Measurements from ENCODE around the gene FOXP1. TPM values are rescaled to one million over a fixed set of nuclear protein-coding genes. Genes with fewer than 3 reads are reported as not detected.
A peak's percentile ranks its signal among the peaks of the same experiment; 100 is the strongest.

The FOXP1 gene
- polyA plus RNA-seq, 4 donors, result 4.9 to 66.5 (median 15.3) TPM

DNA sequence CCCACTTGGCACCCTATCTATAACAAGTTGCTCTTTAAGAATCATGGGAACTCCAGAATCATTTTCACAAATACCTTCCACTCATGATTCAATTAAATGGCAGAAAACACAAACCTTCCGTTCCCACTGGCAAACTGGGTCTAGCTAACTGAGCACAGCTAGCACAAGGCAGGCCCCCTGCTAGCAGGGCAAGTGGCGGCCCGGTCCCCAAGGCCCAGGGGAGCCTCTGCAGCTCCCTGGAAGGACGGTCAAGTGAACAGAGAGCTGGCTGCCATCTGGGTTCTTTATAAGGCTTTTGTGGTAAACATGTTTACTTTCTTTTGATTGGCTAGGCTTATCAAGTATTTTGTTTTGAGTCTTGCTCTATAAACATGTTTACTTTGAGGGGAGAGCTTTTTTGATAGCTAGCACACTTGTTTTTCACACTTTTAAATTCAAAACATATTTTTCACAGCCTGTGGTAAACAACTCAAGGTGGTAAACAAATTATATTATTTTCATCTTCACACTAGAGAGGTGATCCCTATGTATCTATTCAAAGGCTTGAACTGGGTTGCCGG, 81.4 kb downstream of the FOXP1 start:
- Histone ChIP-seq H3K9me3 (ENCODE audit: control insufficient read depth in 2 of 2, insufficient read depth in 1 of 2, low read depth in 1 of 2, low read length in 1 of 2) (no peaks in the 10 kb centered on the region), H3K27me3 (ENCODE audit: control insufficient read depth in 3 of 3, insufficient read depth in 3 of 3, low read length in 3 of 3) (no peaks in the 10 kb centered on the region), H3K4me1 (ENCODE audit: control insufficient read depth in 3 of 3, insufficient read depth in 2 of 3, low read depth in 1 of 3, low read length in 2 of 3) (peaks cover 0 to 2% (median 0%) of the 10 kb centered on the region in 3 donors), H3K36me3 (ENCODE audit: control insufficient read depth in 3 of 3, insufficient read depth in 2 of 3, low read depth in 1 of 3, low read length in 3 of 3) (peaks cover 0 to 19% (median 0%) of the 10 kb centered on the region in 3 donors), H3K4me3 (ENCODE audit: low read depth in 1 of 3, low read length in 3 of 3) (no peak overlapping the region), H3K27ac (ENCODE audit: low read depth in 1 of 3, low read length in 2 of 3) (no peak overlapping the region)
- WGBS, 3 donors, result 87 to 94% (median 92%) methylated on average over 5 of the region's 5 CpGs
- FAIRE-seq, result no peak
- no peak for DNase-seq

DNA sequence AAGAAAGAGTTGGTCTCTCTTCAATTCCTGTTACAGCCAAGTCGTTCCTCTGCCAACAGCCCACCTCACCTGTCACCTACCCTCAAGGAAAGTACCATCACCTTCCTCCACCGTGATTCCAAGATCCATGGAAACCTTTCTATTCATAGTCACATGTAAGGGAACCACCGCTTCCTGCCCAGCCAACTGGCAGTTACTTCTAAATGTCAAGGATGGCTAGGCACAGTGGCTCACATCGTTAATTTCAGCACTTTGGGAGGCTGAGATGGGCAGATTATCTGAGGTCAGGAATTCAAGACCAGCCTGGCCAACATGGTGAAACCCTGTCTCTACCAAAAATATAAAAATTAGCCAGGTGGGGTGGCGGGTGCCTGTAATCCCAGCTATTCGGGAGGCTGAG, 82.8 kb downstream of the FOXP1 start:
- WGBS, 3 donors, result 91 to 94% (median 91%) methylated on average over 6 of the region's 6 CpGs
- H3K27ac ChIP-seq (ENCODE audit: low read depth in 1 of 3, low read length in 2 of 3), result no peak overlapping the region

DNA sequence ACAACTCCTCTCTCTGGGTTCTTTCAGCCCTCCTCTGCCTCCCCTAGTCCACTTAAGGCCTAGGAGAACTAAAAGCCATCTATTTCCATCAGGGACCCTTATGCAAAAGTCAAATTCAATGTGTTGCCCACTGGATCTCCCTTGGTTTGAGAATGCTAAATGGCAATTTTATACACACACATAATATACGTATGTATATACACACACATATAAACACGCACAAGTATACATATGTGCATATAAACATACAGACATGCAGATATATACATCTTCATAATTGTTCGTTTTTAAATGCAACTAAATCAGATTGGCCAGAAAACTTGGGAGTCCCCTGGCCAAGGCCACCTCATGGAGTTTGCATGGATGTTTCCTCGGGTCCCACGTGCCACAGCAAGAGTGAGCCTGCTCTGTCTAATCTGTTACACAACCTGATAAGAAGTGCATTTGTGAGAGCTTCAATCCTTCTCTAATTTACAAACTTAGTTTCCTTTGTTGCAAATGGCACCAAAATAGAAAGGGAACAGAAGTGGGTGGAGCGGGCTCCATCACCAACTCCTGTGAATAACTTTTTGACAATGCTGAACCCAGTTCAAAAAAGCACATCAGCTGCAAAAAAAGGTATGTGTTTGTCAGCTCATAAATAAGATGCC, 84.2 kb downstream of the FOXP1 start:
- Histone ChIP-seq H3K9me3 (ENCODE audit: control insufficient read depth in 2 of 2, insufficient read depth in 1 of 2, low read depth in 1 of 2, low read length in 1 of 2) (no peaks in the 10 kb centered on the region), H3K27me3 (ENCODE audit: control insufficient read depth in 3 of 3, insufficient read depth in 3 of 3, low read length in 3 of 3) (no peaks in the 10 kb centered on the region), H3K4me1 (ENCODE audit: control insufficient read depth in 3 of 3, insufficient read depth in 2 of 3, low read depth in 1 of 3, low read length in 2 of 3) (peaks cover 0 to 2% (median 0%) of the 10 kb centered on the region in 3 donors), H3K36me3 (ENCODE audit: control insufficient read depth in 3 of 3, insufficient read depth in 2 of 3, low read depth in 1 of 3, low read length in 3 of 3) (peaks cover 0 to 14% (median 0%) of the 10 kb centered on the region in 3 donors), H3K4me3 (ENCODE audit: low read depth in 1 of 3, low read length in 3 of 3) (no peak overlapping the region), H3K27ac (ENCODE audit: low read depth in 1 of 3, low read length in 2 of 3) (no peak overlapping the region)
- DNase-seq (no peak), FAIRE-seq (no peak)
- 94 to 95% (median 95%) methylated on average over 6 of the region's 6 CpGs for WGBS, 3 donors

More for the DNA sequence above, 82.8 kb downstream of the FOXP1 start:
- no peaks in the 10 kb centered on the region for H3K27me3 ChIP-seq (ENCODE audit: control insufficient read depth in 3 of 3, insufficient read depth in 3 of 3, low read length in 3 of 3)
- FAIRE-seq (no peak), DNase-seq (no peak)
- H3K4me1 ChIP-seq (ENCODE audit: control insufficient read depth in 3 of 3, insufficient read depth in 2 of 3, low read depth in 1 of 3, low read length in 2 of 3), result peaks cover 0 to 2% (median 0%) of the 10 kb centered on the region in 3 donors
- no peaks in the 10 kb centered on the region for H3K9me3 ChIP-seq (ENCODE audit: control insufficient read depth in 2 of 2, insufficient read depth in 1 of 2, low read depth in 1 of 2, low read length in 1 of 2)
- H3K4me3 ChIP-seq (ENCODE audit: low read depth in 1 of 3, low read length in 3 of 3), result no peak overlapping the region
- H3K36me3 ChIP-seq (ENCODE audit: control insufficient read depth in 3 of 3, insufficient read depth in 2 of 3, low read depth in 1 of 3, low read length in 3 of 3), result peaks cover 0 to 14% (median 0%) of the 10 kb centered on the region in 3 donors

DNA sequence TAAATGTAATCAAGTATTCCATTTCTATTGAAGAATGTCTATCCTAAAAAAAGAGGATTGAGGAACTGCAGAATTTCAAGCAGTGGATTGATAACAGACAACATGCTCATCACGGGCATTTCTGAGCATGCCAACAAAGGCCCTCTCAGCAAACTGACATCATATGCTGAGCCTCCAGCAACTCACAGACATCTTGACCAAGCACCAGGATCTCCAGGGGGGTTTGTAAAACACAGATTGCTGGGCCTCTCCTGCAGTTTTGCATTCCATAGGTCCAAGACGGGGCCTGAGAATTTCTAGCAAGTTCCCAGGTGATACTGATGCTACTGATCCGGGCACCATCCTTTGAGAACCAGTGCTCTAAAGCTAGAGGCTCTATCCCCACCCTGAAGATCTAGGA, 85.0 kb downstream of the FOXP1 start:
- peaks cover 0 to 2% (median 0%) of the 10 kb centered on the region in 3 donors for H3K4me1 ChIP-seq (ENCODE audit: control insufficient read depth in 3 of 3, insufficient read depth in 2 of 3, low read depth in 1 of 3, low read length in 2 of 3)
- H3K27me3 ChIP-seq (ENCODE audit: control insufficient read depth in 3 of 3, insufficient read depth in 3 of 3, low read length in 3 of 3), result no peaks in the 10 kb centered on the region
- no peak for FAIRE-seq
- no peaks in the 10 kb centered on the region for H3K9me3 ChIP-seq (ENCODE audit: control insufficient read depth in 2 of 2, insufficient read depth in 1 of 2, low read depth in 1 of 2, low read length in 1 of 2)
- no peak for DNase-seq
- H3K36me3 ChIP-seq (ENCODE audit: control insufficient read depth in 3 of 3, insufficient read depth in 2 of 3, low read depth in 1 of 3, low read length in 3 of 3), result peaks cover 0 to 16% (median 0%) of the 10 kb centered on the region in 3 donors
- WGBS, 3 donors, result 87 to 92% (median 91%) methylated on average over 3 of the region's 3 CpGs
- no peak overlapping the region for H3K4me3 ChIP-seq (ENCODE audit: low read depth in 1 of 3, low read length in 3 of 3)
- no peak overlapping the region for H3K27ac ChIP-seq (ENCODE audit: low read depth in 1 of 3, low read length in 2 of 3)

DNA sequence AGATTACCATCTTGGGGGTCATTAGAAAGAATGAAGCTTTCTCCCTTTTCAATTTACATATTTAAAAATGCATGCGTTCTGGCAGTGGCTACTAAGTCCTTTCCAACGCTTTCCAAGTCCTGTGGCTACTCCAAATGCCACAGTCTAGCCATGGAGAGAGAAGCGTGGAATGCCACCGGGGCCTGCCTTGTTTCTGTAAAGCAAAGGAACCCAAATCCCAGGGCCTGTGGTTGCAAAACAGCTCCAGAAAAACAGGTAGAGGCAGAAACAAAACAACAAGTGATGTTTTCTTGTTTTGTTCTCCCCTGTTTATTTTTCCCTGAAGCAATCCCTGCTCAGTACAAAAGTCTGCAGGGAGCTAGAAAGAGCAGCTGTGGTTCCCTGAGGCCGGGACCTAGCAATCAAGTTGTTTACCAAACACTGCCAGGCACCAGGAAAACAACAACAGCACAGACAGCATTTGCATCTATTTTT, 85.5 kb downstream of the FOXP1 start:
- 80 to 91% (median 85%) methylated on average over 5 of the region's 5 CpGs for WGBS, 3 donors
- H3K36me3 ChIP-seq (ENCODE audit: control insufficient read depth in 3 of 3, insufficient read depth in 2 of 3, low read depth in 1 of 3, low read length in 3 of 3), result peaks cover 0 to 18% (median 3%) of the 10 kb centered on the region in 3 donors
- FAIRE-seq, result no peak

DNA sequence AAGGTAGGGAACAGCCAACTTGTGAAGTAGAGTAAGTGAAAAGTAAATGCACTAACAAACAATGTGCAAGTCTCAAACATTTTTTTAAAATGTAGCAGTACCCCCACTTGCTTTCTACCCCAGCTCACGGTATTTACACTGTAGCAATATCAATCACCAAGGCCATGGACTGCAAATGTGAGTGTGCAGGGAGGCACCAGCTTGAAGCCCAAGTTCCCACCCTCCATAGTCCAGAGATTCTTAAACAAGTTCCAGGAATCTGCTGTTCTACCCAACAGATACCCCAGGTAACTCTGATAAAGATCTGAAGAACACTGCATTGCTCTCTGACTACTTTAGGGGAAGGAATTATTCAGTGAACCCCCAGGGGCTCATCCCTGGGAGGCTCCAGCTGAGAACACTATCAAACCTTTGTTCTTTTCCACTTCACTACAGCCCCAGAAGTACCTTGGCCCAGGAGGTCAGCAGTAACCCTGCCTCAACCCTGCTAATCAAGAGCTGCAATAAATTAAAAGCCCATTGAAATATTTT, 86.1 kb downstream of the FOXP1 start:
- WGBS, 3 donors, result 75 to 94% (median 88%) methylated on average over 1 of the region's 1 CpG
- DNase-seq, result no peak
- Histone ChIP-seq H3K27me3 (ENCODE audit: control insufficient read depth in 3 of 3, insufficient read depth in 3 of 3, low read length in 3 of 3) (no peaks in the 10 kb centered on the region), H3K4me3 (ENCODE audit: low read depth in 1 of 3, low read length in 3 of 3) (no peak overlapping the region), H3K9me3 (ENCODE audit: control insufficient read depth in 2 of 2, insufficient read depth in 1 of 2, low read depth in 1 of 2, low read length in 1 of 2) (no peaks in the 10 kb centered on the region), H3K4me1 (ENCODE audit: control insufficient read depth in 3 of 3, insufficient read depth in 2 of 3, low read depth in 1 of 3, low read length in 2 of 3) (peaks cover 0 to 2% (median 0%) of the 10 kb centered on the region in 3 donors), H3K36me3 (ENCODE audit: control insufficient read depth in 3 of 3, insufficient read depth in 2 of 3, low read depth in 1 of 3, low read length in 3 of 3) (peaks cover 0 to 18% (median 5%) of the 10 kb centered on the region in 3 donors), H3K27ac (ENCODE audit: low read depth in 1 of 3, low read length in 2 of 3) (no peak overlapping the region)
- no peak for FAIRE-seq

More for the DNA sequence above, 85.5 kb downstream of the FOXP1 start:
- Histone ChIP-seq H3K27me3 (ENCODE audit: control insufficient read depth in 3 of 3, insufficient read depth in 3 of 3, low read length in 3 of 3) (no peaks in the 10 kb centered on the region), H3K27ac (ENCODE audit: low read depth in 1 of 3, low read length in 2 of 3) (no peak overlapping the region), H3K4me1 (ENCODE audit: control insufficient read depth in 3 of 3, insufficient read depth in 2 of 3, low read depth in 1 of 3, low read length in 2 of 3) (peaks cover 0 to 2% (median 0%) of the 10 kb centered on the region in 3 donors), H3K4me3 (ENCODE audit: low read depth in 1 of 3, low read length in 3 of 3) (no peak overlapping the region), H3K9me3 (ENCODE audit: control insufficient read depth in 2 of 2, insufficient read depth in 1 of 2, low read depth in 1 of 2, low read length in 1 of 2) (no peaks in the 10 kb centered on the region)
- no peak for DNase-seq

DNA sequence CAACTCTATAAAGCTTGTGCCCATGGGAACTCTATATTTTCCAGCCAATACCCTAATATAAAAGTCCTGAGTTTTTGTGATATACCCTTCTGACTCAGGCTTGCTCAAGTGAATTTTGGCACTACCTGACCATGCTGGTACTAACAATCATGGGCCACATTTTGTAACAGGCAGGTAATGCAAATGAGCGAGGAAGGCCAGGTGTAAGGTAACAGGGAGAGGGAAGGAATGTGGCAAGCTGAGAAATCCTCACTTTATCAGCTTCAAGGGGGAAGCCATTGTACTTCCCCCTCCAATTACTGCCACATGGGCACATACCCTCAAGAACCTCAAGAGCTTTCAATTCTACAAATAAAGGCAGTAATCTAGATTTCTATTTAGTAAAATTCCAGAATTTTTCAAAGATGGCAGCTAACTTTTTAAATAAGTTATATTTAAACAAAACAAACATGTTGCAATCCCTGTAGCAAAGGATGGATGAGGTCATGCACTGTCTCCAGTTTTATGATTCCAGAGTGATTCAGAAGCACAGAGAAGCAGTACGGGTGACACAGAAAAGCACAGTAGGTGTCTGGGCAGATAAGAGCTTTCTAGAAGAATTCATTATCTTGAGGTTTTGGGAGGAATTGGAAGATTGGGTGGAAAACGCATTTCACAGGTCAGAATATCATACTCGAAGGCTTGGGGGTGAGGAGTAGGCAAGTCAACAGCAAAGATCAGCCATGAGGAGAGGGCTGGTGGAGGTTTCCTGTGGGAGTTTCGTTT, 87.6 kb downstream of the FOXP1 start:
- whole genome bisulfite sequencing, 3 donors, result 77 to 84% (median 80%) methylated on average over 5 of the region's 5 CpGs
- Histone ChIP-seq H3K9me3 (ENCODE audit: control insufficient read depth in 2 of 2, insufficient read depth in 1 of 2, low read depth in 1 of 2, low read length in 1 of 2) (peaks cover 0 to 11% of the 10 kb centered on the region in 2 donors), H3K27me3 (ENCODE audit: control insufficient read depth in 3 of 3, insufficient read depth in 3 of 3, low read length in 3 of 3) (no peaks in the 10 kb centered on the region), H3K4me3 (ENCODE audit: low read depth in 1 of 3, low read length in 3 of 3) (no peak overlapping the region), H3K36me3 (ENCODE audit: control insufficient read depth in 3 of 3, insufficient read depth in 2 of 3, low read depth in 1 of 3, low read length in 3 of 3) (peaks cover 0 to 19% (median 7%) of the 10 kb centered on the region in 3 donors), H3K27ac (ENCODE audit: low read depth in 1 of 3, low read length in 2 of 3) (peak overlapping the region in 1 of 3 donors; percentile 18), H3K4me1 (ENCODE audit: control insufficient read depth in 3 of 3, insufficient read depth in 2 of 3, low read depth in 1 of 3, low read length in 2 of 3) (peaks cover 0 to 2% (median 0%) of the 10 kb centered on the region in 3 donors)
- no peak for FAIRE-seq
- DNase-seq, result peak; percentile 17 to 48

DNA sequence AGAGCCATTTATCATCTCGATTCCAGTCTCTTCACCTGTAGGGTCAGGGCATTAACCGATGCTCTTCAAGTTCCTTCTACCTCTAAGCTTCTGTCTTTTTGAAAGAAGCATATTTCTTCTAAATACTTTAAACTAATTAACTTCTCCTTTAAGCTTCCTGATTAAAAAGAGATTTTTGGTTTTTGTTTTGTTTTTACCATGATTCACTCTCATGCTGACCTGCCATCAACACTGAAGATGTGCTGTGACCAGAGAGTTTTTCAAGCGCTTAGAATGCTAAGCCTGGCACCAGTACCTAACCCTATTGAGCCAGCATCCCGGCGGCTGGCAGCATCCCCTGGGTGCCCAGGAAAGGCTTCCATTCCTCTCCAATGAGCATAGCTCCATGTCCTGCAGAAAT, 89.3 kb downstream of the FOXP1 start:
- WGBS, 3 donors, result 91 to 97% (median 97%) methylated on average over 5 of the region's 5 CpGs
- FAIRE-seq, result no peak
- peak overlapping the region in 1 of 3 donors; percentile 68 for H3K27ac ChIP-seq (ENCODE audit: low read depth in 1 of 3, low read length in 2 of 3)
- DNase-seq, result no peak
- H3K36me3 ChIP-seq (ENCODE audit: control insufficient read depth in 3 of 3, insufficient read depth in 2 of 3, low read depth in 1 of 3, low read length in 3 of 3), result peaks cover 0 to 24% (median 7%) of the 10 kb centered on the region in 3 donors
- no peaks in the 10 kb centered on the region for H3K27me3 ChIP-seq (ENCODE audit: control insufficient read depth in 3 of 3, insufficient read depth in 3 of 3, low read length in 3 of 3)
- H3K4me3 ChIP-seq (ENCODE audit: low read depth in 1 of 3, low read length in 3 of 3), result no peak overlapping the region
- peaks cover 0 to 12% of the 10 kb centered on the region in 2 donors for H3K9me3 ChIP-seq (ENCODE audit: control insufficient read depth in 2 of 2, insufficient read depth in 1 of 2, low read depth in 1 of 2, low read length in 1 of 2)
- peaks cover 0 to 2% (median 0%) of the 10 kb centered on the region in 3 donors for H3K4me1 ChIP-seq (ENCODE audit: control insufficient read depth in 3 of 3, insufficient read depth in 2 of 3, low read depth in 1 of 3, low read length in 2 of 3)

All from small intestine (tissue), 7 donors.